ENCODE data around the gene NADSYN1.

GRCh38 chr11:71467164-71467563, 14.2 kb downstream of the NADSYN1 start:
- TF ChIP-seq, protein P1, sequence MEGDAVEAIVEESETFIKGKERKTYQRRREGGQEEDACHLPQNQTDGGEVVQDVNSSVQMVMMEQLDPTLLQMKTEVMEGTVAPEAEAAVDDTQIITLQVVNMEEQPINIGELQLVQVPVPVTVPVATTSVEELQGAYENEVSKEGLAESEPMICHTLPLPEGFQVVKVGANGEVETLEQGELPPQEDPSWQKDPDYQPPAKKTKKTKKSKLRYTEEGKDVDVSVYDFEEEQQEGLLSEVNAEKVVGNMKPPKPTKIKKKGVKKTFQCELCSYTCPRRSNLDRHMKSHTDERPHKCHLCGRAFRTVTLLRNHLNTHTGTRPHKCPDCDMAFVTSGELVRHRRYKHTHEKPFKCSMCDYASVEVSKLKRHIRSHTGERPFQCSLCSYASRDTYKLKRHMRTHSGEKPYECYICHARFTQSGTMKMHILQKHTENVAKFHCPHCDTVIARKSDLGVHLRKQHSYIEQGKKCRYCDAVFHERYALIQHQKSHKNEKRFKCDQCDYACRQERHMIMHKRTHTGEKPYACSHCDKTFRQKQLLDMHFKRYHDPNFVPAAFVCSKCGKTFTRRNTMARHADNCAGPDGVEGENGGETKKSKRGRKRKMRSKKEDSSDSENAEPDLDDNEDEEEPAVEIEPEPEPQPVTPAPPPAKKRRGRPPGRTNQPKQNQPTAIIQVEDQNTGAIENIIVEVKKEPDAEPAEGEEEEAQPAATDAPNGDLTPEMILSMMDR (IDR thresholded peaks at IDR 0.05), result no peak
- TF ChIP-seq POLR2A (IDR thresholded peaks at IDR 0.05), result no peak

Data from body of pancreas (tissue), 4 donors.